A549 (cell line): ENCODE results near the gene BICC1. TPM values are rescaled to one million over a fixed set of nuclear protein-coding genes. Genes with fewer than 3 reads are reported as not detected.

Source experiments
- ATAC-seq, 2 experiments: fragments of 200-7000 bp in 1 of 2; fragments of >200 bp in 1 of 2; cut with Nextera tagmentation in 1 of 2; cut with Tn5 transposase in 1 of 2; 3 replicates each; pipeline versions ENCODE4 v1.8.0 to v1.9.1; 2018 to 2020; ENCODE audit warnings: mild to moderate bottlenecking in 1 of 2, moderate library complexity in 1 of 2
- CTCF ChIA-PET: fragments of 300-600 bp; sonication (Branson Sonifier 250); formaldehyde crosslinking; extraction: SDS; loops from one replicate; lab custom pipeline; 2021; ENCODE audit warnings: antibody characterized with exemption, inconsistent platforms; lab: Yijun Ruan, JAX
- POLR2A ChIA-PET: fragments of 350-600 bp; formaldehyde crosslinking; extraction: SDS; loops from one replicate; lab custom pipeline; 2021; ENCODE audit warnings: antibody characterized with exemption, inconsistent platforms; lab: Yijun Ruan, JAX
- DNase-seq, 2 experiments: peaks; one replicate each; pipeline versions ENCODE4 v3.0.0 to v3.0.0-alpha.2; 2011 to 2016; ENCODE audit warnings: low read depth in 1 of 2, low spot score in 1 of 2
- FAIRE-seq: peaks from 2 replicates; lab custom pipeline; 2011; peaks lifted over from hg19 to GRCh38; lab: Jason Lieb, UNC
- H3K27ac ChIP-seq, 2 experiments: fragments of >200 bp; sonication (Bioruptor Twin); formaldehyde crosslinking; 3 replicates each; pipeline ENCODE4 v1.5.1; 2016 to 2017
- H3K4me1 ChIP-seq: fragments of >200 bp; sonication (Bioruptor Twin); formaldehyde crosslinking; 3 replicates; pipeline ENCODE4 v1.6.1; 2016
- H3K4me2 ChIP-seq: fragments of >200 bp; sonication (Bioruptor Twin); formaldehyde crosslinking; 3 replicates; pipeline ENCODE4 v1.6.1; 2016
- H3K4me3 ChIP-seq: fragments of >200 bp; sonication (Bioruptor Twin); formaldehyde crosslinking; 3 replicates; pipeline ENCODE4 v1.5.1; 2016
- H3K9me3 ChIP-seq: fragments of >200 bp; sonication (Bioruptor Twin); formaldehyde crosslinking; 3 replicates; pipeline ENCODE4 v1.6.1; 2016
- BHLHE40 ChIP-seq: IDR thresholded peaks from 2 replicates; pipeline ENCODE4 v1.6.1; 2012; ENCODE audit warnings: low read depth, low read length, inconsistent platforms
- CBX8 ChIP-seq: fragments of 200-600 bp; sonication (generic); IDR thresholded peaks from 2 replicates; pipeline ENCODE4 v1.6.1; 2016
- CHD2 ChIP-seq: fragments of 150-350 bp; IDR thresholded peaks from 2 replicates; pipeline ENCODE4 v1.6.1; 2014; ENCODE audit warnings: low read length; ENCODE audit not compliant: partially characterized antibody
- CHD4 ChIP-seq: fragments of 200-600 bp; sonication (generic); IDR thresholded peaks from 2 replicates; pipeline ENCODE4 v1.6.1; 2016; ENCODE audit warnings: antibody characterized with exemption, mild to moderate bottlenecking, borderline replicate concordance
- EHMT2 ChIP-seq: fragments of 200-600 bp; sonication (generic); IDR thresholded peaks from 2 replicates; pipeline ENCODE4 v1.6.1; 2016; ENCODE audit warnings: antibody characterized with exemption, low read depth, mild to moderate bottlenecking, moderate library complexity
- EP300 ChIP-seq, 2 experiments: fragments of >200 bp; sonication (Bioruptor Twin); formaldehyde crosslinking; IDR thresholded peaks; 2 replicates in 1 of 2; 3 replicates in 1 of 2; pipeline ENCODE4 v1.6.1; 2016 to 2017
- ESRRA ChIP-seq: fragments of 150-350 bp; IDR thresholded peaks from 2 replicates; pipeline ENCODE4 v1.6.1; 2014; ENCODE audit warnings: mild to moderate bottlenecking, low read length, borderline replicate concordance
- FOXS1 ChIP-seq: fragments of 250-450 bp; sonication (Bioruptor Pico); IDR thresholded peaks from 2 replicates; pipeline ENCODE4 v1.5.0; 2020; ENCODE audit warnings: mild to moderate bottlenecking, moderate library complexity
- HOXA7 ChIP-seq: fragments of 250-450 bp; sonication (Bioruptor Pico); IDR thresholded peaks from 2 replicates; pipeline ENCODE4 v1.5.0; 2020; ENCODE audit warnings: mild to moderate bottlenecking, moderate library complexity
- HOXB13 ChIP-seq: fragments of 250-450 bp; sonication (Bioruptor Pico); IDR thresholded peaks from 2 replicates; pipeline ENCODE4 v1.5.0; 2020; ENCODE audit warnings: low read depth, mild to moderate bottlenecking, moderate library complexity
- JUN ChIP-seq, 2 experiments: fragments of >200 bp; sonication (Bioruptor Twin); formaldehyde crosslinking; IDR thresholded peaks; 2 replicates in 1 of 2; 3 replicates in 1 of 2; pipeline ENCODE4 v1.6.1; 2016 to 2017
- MAFK ChIP-seq: fragments of 450-650 bp; IDR thresholded peaks from 2 replicates; pipeline ENCODE4 v1.6.1; 2014; ENCODE audit not compliant: partially characterized antibody
- NR3C1 ChIP-seq: fragments of >200 bp; sonication (Bioruptor Twin); formaldehyde crosslinking; IDR thresholded peaks from 3 replicates; pipeline ENCODE4 v1.6.1; 2017
- POLR2AphosphoS2 ChIP-seq: conservative IDR thresholded peaks from 2 replicates; pipeline ENCODE4 v1.6.1; 2012; ENCODE audit warnings: low read length, improper control_type of control experiment, inconsistent platforms
- RARB ChIP-seq: fragments of 250-450 bp; sonication (Bioruptor Pico); IDR thresholded peaks from 2 replicates; pipeline ENCODE4 v1.8.0; 2021; ENCODE audit warnings: mild to moderate bottlenecking, moderate library complexity
- RCOR1 ChIP-seq: fragments of 150-350 bp; IDR thresholded peaks from 2 replicates; pipeline ENCODE4 v1.6.1; 2014; ENCODE audit warnings: antibody characterized with exemption, low read length, low read depth
- RNF2 ChIP-seq: fragments of 200-600 bp; sonication (generic); IDR thresholded peaks from 2 replicates; pipeline ENCODE4 v1.6.1; 2016; ENCODE audit warnings: low read depth, mild to moderate bottlenecking, antibody characterized with exemption, moderate library complexity, borderline replicate concordance
- SREBF2 ChIP-seq: fragments of 450-650 bp; IDR thresholded peaks from 2 replicates; pipeline ENCODE4 v1.6.1; 2014; ENCODE audit warnings: mild to moderate bottlenecking, moderate library complexity
- TP53 ChIP-seq: fragments of 250-450 bp; sonication (Bioruptor Pico); IDR thresholded peaks from 2 replicates; pipeline ENCODE4 v1.5.0; 2021; ENCODE audit warnings: mild to moderate bottlenecking, moderate library complexity
- WGBS: methylation state at CpG from one replicate; pipeline ENCODE4 v1.1.6; 2017; ENCODE audit errors: missing lambda C conversion rate; 5-methylcytosine and 5-hydroxymethylcytosine counted together
- polyA plus RNA-seq, 4 experiments: library from polyadenylated mRNA; depleted of rRNA in 3 of 4; stranded (reverse); fragments of >200 nt; fragmentation: RNase III in 1 of 4; extraction: RNeasy Plus Mini Kit Qiagen cat#74134 plus additional on column Dnase treatment in 1 of 4; gene quantifications; 2 replicates in 3 of 4; 3 replicates in 1 of 4; pipeline ENCODE4 v1.2.3, GENCODE V29; 2011 to 2017
- TF ChIP-seq, protein P1 (sequence below): IDR thresholded peaks from 2 replicates; pipeline ENCODE4 v1.6.1; 2012
- TF ChIP-seq, protein P2 (sequence below): fragments of 250-450 bp; sonication (Bioruptor Pico); IDR thresholded peaks from 2 replicates; pipeline ENCODE4 v1.5.0; 2021; ENCODE audit warnings: mild to moderate bottlenecking, moderate library complexity, borderline replicate concordance
- TF ChIP-seq, protein P3 (sequence below): fragments of 200-600 bp; sonication (generic); IDR thresholded peaks from 2 replicates; pipeline ENCODE4 v1.6.1; 2016; ENCODE audit warnings: antibody characterized with exemption, mild to moderate bottlenecking, moderate library complexity
- TF ChIP-seq, protein P4 (sequence below): fragments of >200 bp; sonication (Bioruptor Twin); formaldehyde crosslinking; IDR thresholded peaks from 2 replicates; pipeline ENCODE4 v1.6.1; 2016
- TF ChIP-seq, protein P5 (sequence below): IDR thresholded peaks from 2 replicates; pipeline ENCODE4 v1.6.1; 2012; ENCODE audit warnings: low read depth, borderline replicate concordance
- TF ChIP-seq, protein P6 (sequence below): fragments of 150-350 bp; IDR thresholded peaks from 2 replicates; pipeline ENCODE4 v1.6.1; 2014; ENCODE audit warnings: low read depth, mild to moderate bottlenecking, low read length
- TF ChIP-seq, protein P7 (sequence below): fragments of 250-450 bp; sonication (Bioruptor Pico); IDR thresholded peaks from 2 replicates; pipeline ENCODE4 v1.5.0; 2020; ENCODE audit warnings: low read depth, mild to moderate bottlenecking, moderate library complexity
- TF ChIP-seq, protein P8 (sequence below): fragments of >200 bp; sonication (Bioruptor Twin); formaldehyde crosslinking; IDR thresholded peaks from 3 replicates; pipeline ENCODE4 v1.5.1; 2016

The BICC1 gene
- polyA plus RNA-seq, 2 of the 4 experiments (the other 2 are of a cell fraction) = 36.9 to 56.8 TPM

DNA sequence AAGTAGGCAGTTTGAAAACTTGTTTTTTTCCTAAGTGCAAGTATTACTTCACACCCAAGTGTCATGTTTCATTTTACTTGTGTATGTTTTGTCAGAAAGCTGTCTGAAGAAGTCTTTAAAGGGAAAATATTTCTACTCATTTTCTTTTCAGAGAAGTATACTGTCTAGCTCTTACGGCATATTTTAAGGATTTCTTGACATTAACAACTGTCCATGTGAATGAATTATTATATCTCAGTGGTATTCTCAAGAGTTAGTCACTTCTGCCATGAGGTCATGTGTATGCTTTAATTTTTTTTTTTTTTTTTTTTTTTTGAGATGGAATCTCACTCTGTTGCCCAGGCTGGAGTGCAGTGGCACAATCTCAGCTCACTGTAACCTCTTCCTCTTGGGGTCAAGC is 229.5 kb downstream of the BICC1 start:
- Histone ChIP-seq H3K27ac (no peak overlapping the region), H3K4me2 (no peak overlapping the region), H3K4me3 (no peak overlapping the region), H3K4me1 (peaks cover 39% of the 10 kb centered on the region), H3K9me3 (no peaks in the 10 kb centered on the region)
- TF ChIP-seq, protein P1, sequence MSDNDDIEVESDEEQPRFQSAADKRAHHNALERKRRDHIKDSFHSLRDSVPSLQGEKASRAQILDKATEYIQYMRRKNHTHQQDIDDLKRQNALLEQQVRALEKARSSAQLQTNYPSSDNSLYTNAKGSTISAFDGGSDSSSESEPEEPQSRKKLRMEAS = no peak
- TF ChIP-seq, protein P2, sequence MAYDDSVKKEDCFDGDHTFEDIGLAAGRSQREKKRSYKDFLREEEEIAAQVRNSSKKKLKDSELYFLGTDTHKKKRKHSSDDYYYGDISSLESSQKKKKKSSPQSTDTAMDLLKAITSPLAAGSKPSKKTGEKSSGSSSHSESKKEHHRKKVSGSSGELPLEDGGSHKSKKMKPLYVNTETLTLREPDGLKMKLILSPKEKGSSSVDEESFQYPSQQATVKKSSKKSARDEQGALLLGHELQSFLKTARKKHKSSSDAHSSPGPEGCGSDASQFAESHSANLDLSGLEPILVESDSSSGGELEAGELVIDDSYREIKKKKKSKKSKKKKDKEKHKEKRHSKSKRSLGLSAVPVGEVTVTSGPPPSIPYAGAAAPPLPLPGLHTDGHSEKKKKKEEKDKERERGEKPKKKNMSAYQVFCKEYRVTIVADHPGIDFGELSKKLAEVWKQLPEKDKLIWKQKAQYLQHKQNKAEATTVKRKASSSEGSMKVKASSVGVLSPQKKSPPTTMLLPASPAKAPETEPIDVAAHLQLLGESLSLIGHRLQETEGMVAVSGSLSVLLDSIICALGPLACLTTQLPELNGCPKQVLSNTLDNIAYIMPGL = no peak
- TF ChIP-seq, protein P3, sequence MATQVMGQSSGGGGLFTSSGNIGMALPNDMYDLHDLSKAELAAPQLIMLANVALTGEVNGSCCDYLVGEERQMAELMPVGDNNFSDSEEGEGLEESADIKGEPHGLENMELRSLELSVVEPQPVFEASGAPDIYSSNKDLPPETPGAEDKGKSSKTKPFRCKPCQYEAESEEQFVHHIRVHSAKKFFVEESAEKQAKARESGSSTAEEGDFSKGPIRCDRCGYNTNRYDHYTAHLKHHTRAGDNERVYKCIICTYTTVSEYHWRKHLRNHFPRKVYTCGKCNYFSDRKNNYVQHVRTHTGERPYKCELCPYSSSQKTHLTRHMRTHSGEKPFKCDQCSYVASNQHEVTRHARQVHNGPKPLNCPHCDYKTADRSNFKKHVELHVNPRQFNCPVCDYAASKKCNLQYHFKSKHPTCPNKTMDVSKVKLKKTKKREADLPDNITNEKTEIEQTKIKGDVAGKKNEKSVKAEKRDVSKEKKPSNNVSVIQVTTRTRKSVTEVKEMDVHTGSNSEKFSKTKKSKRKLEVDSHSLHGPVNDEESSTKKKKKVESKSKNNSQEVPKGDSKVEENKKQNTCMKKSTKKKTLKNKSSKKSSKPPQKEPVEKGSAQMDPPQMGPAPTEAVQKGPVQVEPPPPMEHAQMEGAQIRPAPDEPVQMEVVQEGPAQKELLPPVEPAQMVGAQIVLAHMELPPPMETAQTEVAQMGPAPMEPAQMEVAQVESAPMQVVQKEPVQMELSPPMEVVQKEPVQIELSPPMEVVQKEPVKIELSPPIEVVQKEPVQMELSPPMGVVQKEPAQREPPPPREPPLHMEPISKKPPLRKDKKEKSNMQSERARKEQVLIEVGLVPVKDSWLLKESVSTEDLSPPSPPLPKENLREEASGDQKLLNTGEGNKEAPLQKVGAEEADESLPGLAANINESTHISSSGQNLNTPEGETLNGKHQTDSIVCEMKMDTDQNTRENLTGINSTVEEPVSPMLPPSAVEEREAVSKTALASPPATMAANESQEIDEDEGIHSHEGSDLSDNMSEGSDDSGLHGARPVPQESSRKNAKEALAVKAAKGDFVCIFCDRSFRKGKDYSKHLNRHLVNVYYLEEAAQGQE = no peak
- TF ChIP-seq RNF2 = no peak
- no peak for TF ChIP-seq SREBF2
- TF ChIP-seq JUN (IDR thresholded peaks at IDR 0.05) = no peak
- no peak for TF ChIP-seq FOXS1 (CRISPR knock-in tag)
- TF ChIP-seq, protein P4, sequence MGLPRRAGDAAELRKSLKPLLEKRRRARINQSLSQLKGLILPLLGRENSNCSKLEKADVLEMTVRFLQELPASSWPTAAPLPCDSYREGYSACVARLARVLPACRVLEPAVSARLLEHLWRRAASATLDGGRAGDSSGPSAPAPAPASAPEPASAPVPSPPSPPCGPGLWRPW = no peak
- TF ChIP-seq, protein P5, sequence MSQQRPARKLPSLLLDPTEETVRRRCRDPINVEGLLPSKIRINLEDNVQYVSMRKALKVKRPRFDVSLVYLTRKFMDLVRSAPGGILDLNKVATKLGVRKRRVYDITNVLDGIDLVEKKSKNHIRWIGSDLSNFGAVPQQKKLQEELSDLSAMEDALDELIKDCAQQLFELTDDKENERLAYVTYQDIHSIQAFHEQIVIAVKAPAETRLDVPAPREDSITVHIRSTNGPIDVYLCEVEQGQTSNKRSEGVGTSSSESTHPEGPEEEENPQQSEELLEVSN = no peak
- TF ChIP-seq, protein P6, sequence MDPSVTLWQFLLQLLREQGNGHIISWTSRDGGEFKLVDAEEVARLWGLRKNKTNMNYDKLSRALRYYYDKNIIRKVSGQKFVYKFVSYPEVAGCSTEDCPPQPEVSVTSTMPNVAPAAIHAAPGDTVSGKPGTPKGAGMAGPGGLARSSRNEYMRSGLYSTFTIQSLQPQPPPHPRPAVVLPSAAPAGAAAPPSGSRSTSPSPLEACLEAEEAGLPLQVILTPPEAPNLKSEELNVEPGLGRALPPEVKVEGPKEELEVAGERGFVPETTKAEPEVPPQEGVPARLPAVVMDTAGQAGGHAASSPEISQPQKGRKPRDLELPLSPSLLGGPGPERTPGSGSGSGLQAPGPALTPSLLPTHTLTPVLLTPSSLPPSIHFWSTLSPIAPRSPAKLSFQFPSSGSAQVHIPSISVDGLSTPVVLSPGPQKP = no peak
- CTCF ChIA-PET = interaction anchor here (1.4 to 1.5 kb wide), 2 partner anchors 8 to 328 kb away, joined by 3 to 4 read pairs; no protein-coding TSS in a partner anchor
- ATAC-seq (no peak), DNase-seq (no peak), FAIRE-seq (no peak)
- POLR2A ChIA-PET = no interaction called here
- 93% methylated on average over 1 of the region's 1 CpG for WGBS

DNA sequence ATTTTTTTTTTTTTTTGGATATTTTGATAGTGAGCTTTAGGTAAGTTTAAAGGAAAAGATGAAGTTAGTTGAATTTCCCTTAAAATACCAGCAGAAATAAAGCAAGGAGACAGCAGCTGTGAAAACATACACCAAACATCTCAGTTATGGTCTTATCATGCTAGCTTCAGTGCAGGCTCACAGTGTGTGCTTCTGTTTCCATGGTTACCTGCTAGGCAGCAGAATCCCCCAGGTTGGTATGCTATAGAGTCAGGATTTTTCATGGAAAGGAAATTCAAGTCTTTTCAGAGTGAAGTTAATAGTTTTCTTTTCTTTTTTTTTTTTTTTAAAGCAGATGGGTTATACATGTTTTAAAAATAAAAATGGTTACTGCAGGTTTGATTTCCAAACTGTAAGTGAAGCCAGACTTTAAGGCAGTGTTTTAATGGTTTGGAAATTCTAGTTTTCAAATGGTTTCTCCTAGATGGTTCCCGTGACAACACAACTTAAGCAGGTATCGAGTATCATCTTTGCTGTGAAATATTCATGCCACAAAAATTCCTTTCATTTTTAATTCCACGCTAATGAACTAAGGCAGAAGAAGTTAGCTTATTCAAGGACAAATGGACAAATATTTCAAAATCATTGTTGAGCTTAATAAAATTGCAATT is 230.9 kb downstream of the BICC1 start:
- H3K4me3 ChIP-seq = no peak overlapping the region
- H3K9me3 ChIP-seq = no peaks in the 10 kb centered on the region
- ATAC-seq = peak in 1 of 2 experiments; percentile 78; a peak in 3 of 6 replicates
- peak in 1 of 2 experiments; percentile 37 for DNase-seq
- no peak for FAIRE-seq
- POLR2A ChIA-PET = no interaction called here
- peak overlapping the region; percentile 5; the same call in 1 of the 3 replicates for H3K4me2 ChIP-seq
- CTCF ChIA-PET = interaction anchor here (1.0 to 1.4 kb wide), 2 partner anchors 12 to 330 kb away, joined by 3 to 4 read pairs; no protein-coding TSS in a partner anchor
- peaks cover 44% of the 10 kb centered on the region for H3K4me1 ChIP-seq
- WGBS = 88% methylated on average over 3 of the region's 3 CpGs
- H3K27ac ChIP-seq = no peak overlapping the region
- TF ChIP-seq POLR2AphosphoS2 (no peak), RARB (CRISPR knock-in tag) (no peak), NR3C1 (no peak), BHLHE40 (no peak), ESRRA (no peak), HOXA7 (CRISPR knock-in tag) (no peak), RCOR1 (no peak), MAFK (no peak), CHD4 (no peak), HOXB13 (CRISPR knock-in tag) (no peak), EP300 (IDR thresholded peaks at IDR 0.05) (no peak), CHD2 (no peak), CBX8 (no peak), EHMT2 (no peak), TP53 (no peak)
- TF ChIP-seq, protein P7, sequence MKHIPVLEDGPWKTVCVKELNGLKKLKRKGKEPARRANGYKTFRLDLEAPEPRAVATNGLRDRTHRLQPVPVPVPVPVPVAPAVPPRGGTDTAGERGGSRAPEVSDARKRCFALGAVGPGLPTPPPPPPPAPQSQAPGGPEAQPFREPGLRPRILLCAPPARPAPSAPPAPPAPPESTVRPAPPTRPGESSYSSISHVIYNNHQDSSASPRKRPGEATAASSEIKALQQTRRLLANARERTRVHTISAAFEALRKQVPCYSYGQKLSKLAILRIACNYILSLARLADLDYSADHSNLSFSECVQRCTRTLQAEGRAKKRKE = no peak
- TF ChIP-seq, protein P8, sequence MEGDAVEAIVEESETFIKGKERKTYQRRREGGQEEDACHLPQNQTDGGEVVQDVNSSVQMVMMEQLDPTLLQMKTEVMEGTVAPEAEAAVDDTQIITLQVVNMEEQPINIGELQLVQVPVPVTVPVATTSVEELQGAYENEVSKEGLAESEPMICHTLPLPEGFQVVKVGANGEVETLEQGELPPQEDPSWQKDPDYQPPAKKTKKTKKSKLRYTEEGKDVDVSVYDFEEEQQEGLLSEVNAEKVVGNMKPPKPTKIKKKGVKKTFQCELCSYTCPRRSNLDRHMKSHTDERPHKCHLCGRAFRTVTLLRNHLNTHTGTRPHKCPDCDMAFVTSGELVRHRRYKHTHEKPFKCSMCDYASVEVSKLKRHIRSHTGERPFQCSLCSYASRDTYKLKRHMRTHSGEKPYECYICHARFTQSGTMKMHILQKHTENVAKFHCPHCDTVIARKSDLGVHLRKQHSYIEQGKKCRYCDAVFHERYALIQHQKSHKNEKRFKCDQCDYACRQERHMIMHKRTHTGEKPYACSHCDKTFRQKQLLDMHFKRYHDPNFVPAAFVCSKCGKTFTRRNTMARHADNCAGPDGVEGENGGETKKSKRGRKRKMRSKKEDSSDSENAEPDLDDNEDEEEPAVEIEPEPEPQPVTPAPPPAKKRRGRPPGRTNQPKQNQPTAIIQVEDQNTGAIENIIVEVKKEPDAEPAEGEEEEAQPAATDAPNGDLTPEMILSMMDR = no peak
